Motor neuron (in vitro differentiated cells): ENCODE data around the gene TNFRSF18. TPM values are rescaled to one million over a fixed set of nuclear protein-coding genes. Genes with fewer than 3 reads are reported as not detected.
A peak's percentile ranks its signal among the peaks of the same experiment; 100 is the strongest.

ENCODE experiments used
- ATAC-seq, 8 experiments: fragments of 200-7000 bp; cut with Tn5 transposase; replicated peaks in 6 of 8; 2 replicates each; pipeline ENCODE4 v1.8.0; 2021; ENCODE audit warnings: mild to moderate bottlenecking in 8 of 8, moderate library complexity in 8 of 8
- H3K27ac ChIP-seq, 2 donors: fragments of 250-450 bp; sonication (Bioruptor Pico); 2 replicates each; pipeline ENCODE4 v1.9.0; 2021; ENCODE audit warnings: antibody characterized with exemption in 2 of 2, mild to moderate bottlenecking in 2 of 2, moderate library complexity in 1 of 2
- H3K4me1 ChIP-seq, 2 donors: fragments of 250-450 bp; sonication (Bioruptor Pico); replicated peaks in 1 of 2; 2 replicates each; pipeline ENCODE4 v1.6.1; 2021; ENCODE audit warnings: antibody characterized with exemption in 2 of 2, mild to moderate bottlenecking in 2 of 2, moderate library complexity in 1 of 2
- H3K4me3 ChIP-seq, 5 donors: fragments of 250-450 bp; sonication (Bioruptor Pico); 2 replicates each; pipeline ENCODE4 v1.9.0; 2021; ENCODE audit warnings: antibody characterized with exemption in 5 of 5, mild to moderate bottlenecking in 5 of 5, moderate library complexity in 4 of 5
- whole genome bisulfite sequencing, 10 experiments: fragments of 450-650 bp; shearing (Covaris generic); methylation state at CpG; one replicate each; pipeline ENCODE4 v1.0.0; 2022; 5-methylcytosine and 5-hydroxymethylcytosine counted together
- in situ Hi-C, 9 experiments: fragments of 400-800 bp; cut with MboI; loops; one replicate each; pipeline ENCODE4 v1.15.0; 2021; ENCODE audit warnings: low sequenced_read_pairs in 9 of 9, low pct_unique_long_range_greater_than_20kb in 2 of 9; ENCODE audit not compliant: unreplicated experiment in 9 of 9
- total RNA-seq, 8 experiments: library from RNA; unstranded; fragments of 300-600 nt; gene quantifications; 2 replicates each; pipeline versions ENCODE4 v1.2.3 to v1.2.4, GENCODE V29; 2022

The TNFRSF18 gene
- total RNA-seq, 8 experiments from 2014 or later, result 0.24 to 0.49 TPM; not detected in 6

- H3K27ac ChIP-seq, result no peak overlapping the region
- H3K4me1 ChIP-seq, result no peaks in the 10 kb centered on the region
- WGBS, 10 experiments, result 48 to 83% (median 73%) methylated on average over 2 to 5 of the region's 5 CpGs
- in situ Hi-C loops, result no loop called here
- no peak overlapping the region for H3K4me3 ChIP-seq
- no peak for ATAC-seq
Measured at GRCh38 chr1:1189111-1189510, 17.3 kb downstream of the TNFRSF18 start.

GRCh38 chr1:1187938-1188337, 18.5 kb downstream of the TNFRSF18 start:
- Histone ChIP-seq H3K4me1 (peaks cover 0 to under 1% of the 10 kb centered on the region in 2 donors), H3K4me3 (no peak overlapping the region), H3K27ac (no peak overlapping the region)
- ATAC-seq, result no peak
- in situ Hi-C loops, result no loop called here

GRCh38 chr1:1185101-1185765, 21.2 kb downstream of the TNFRSF18 start:
- H3K4me1 ChIP-seq, result peaks cover 0 to 18% of the 10 kb centered on the region in 2 donors
- H3K4me3 ChIP-seq, result no peak overlapping the region
- ATAC-seq, result no peak
- in situ Hi-C loops, result no loop called here
- 52 to 90% (median 77%) methylated on average over 2 to 16 of the region's 31 CpGs; no CpG with 5 or more reads in 5 of the 10 experiments for WGBS, 10 experiments
- no peak overlapping the region for H3K27ac ChIP-seq

- no peak overlapping the region for H3K4me3 ChIP-seq
- no peak overlapping the region for H3K27ac ChIP-seq
- in situ Hi-C loops, result no loop called here
- peak in 3 of 8 experiments; percentile 8 to 11 (median 10) for ATAC-seq
- H3K4me1 ChIP-seq, result peaks cover 0 to 18% of the 10 kb centered on the region in 2 donors
- 78 to 89% (median 82%) methylated on average over 6 to 11 of the region's 33 CpGs; no CpG with 5 or more reads in 6 of the 10 experiments for WGBS, 10 experiments
Measured at GRCh38 chr1:1183833-1184775, 22.3 kb downstream of the TNFRSF18 start.

GRCh38 chr1:1183221-1183747, 23.1 kb downstream of the TNFRSF18 start:
- peak in 1 of 8 experiments; percentile 8 for ATAC-seq
- H3K4me3 ChIP-seq, result no peak overlapping the region
- in situ Hi-C loops, result no loop called here
- H3K27ac ChIP-seq, result no peak overlapping the region
- H3K4me1 ChIP-seq, result peaks cover 0 to 18% of the 10 kb centered on the region in 2 donors
- 0 to 100% (median 81%) methylated on average over 1 to 20 of the region's 21 CpGs; no CpG with 5 or more reads in 6 of the 10 experiments for WGBS, 10 experiments

- H3K4me1 ChIP-seq, result peaks cover 0 to 18% of the 10 kb centered on the region in 2 donors
- 20 to 97% (median 30%) methylated on average over 1 to 7 of the region's 39 CpGs; no CpG with 5 or more reads in 7 of the 10 experiments for WGBS, 10 experiments
- in situ Hi-C loops, result no loop called here
- H3K27ac ChIP-seq, result no peak overlapping the region
- peak in 3 of 8 experiments; percentile 4 to 17 (median 5) for ATAC-seq
- H3K4me3 ChIP-seq, result no peak overlapping the region
Measured at GRCh38 chr1:1182491-1183220, 23.7 kb downstream of the TNFRSF18 start.

- H3K4me1 ChIP-seq, result peaks cover 0 to 18% of the 10 kb centered on the region in 2 donors
- H3K27ac ChIP-seq, result no peak overlapping the region
- in situ Hi-C loops, result no loop called here
- peak in 3 of 8 experiments; percentile 5 to 18 (median 10) for ATAC-seq
- no peak overlapping the region for H3K4me3 ChIP-seq
- WGBS, 10 experiments, result 83 to 100% (median 100%) methylated on average over 1 to 3 of the region's 21 CpGs; no CpG with 5 or more reads in 6 of the 10 experiments
Measured at GRCh38 chr1:1181938-1182410, 24.4 kb downstream of the TNFRSF18 start.

- Histone ChIP-seq H3K4me3 (no peak overlapping the region), H3K4me1 (peaks cover 1 to 22% of the 10 kb centered on the region in 2 donors), H3K27ac (no peak overlapping the region)
- peak in 3 of 8 experiments; percentile 7 to 70 (median 18) for ATAC-seq
- in situ Hi-C loops, result no loop called here
- 40 to 92% (median 86%) methylated on average over 3 to 11 of the region's 26 CpGs; no CpG with 5 or more reads in 5 of the 10 experiments for WGBS, 10 experiments
Measured at GRCh38 chr1:1181129-1181937, 25.1 kb downstream of the TNFRSF18 start.

- Histone ChIP-seq H3K27ac (no peak overlapping the region), H3K4me1 (peaks cover 2 to 23% of the 10 kb centered on the region in 2 donors), H3K4me3 (no peak overlapping the region)
- in situ Hi-C loops, result no loop called here
- ATAC-seq, result peak in 2 of 8 experiments; percentile 18 to 23
- 80% methylated on average over 10 to 11 of the region's 51 CpGs; no CpG with 5 or more reads in 8 of the 10 experiments for WGBS, 10 experiments
Measured at GRCh38 chr1:1179983-1180861, 26.2 kb downstream of the TNFRSF18 start.

GRCh38 chr1:1179346-1179982, 26.9 kb downstream of the TNFRSF18 start:
- 60 to 96% (median 79%) methylated on average over 1 to 9 of the region's 25 CpGs; no CpG with 5 or more reads in 6 of the 10 experiments for WGBS, 10 experiments
- in situ Hi-C loops, result no loop called here
- Histone ChIP-seq H3K27ac (no peak overlapping the region), H3K4me1 (peaks cover 2 to 23% of the 10 kb centered on the region in 2 donors), H3K4me3 (no peak overlapping the region)
- peak in 1 of 8 experiments; percentile 6 for ATAC-seq
